ENCODE measurements around the gene ARHGAP24.

DNA sequence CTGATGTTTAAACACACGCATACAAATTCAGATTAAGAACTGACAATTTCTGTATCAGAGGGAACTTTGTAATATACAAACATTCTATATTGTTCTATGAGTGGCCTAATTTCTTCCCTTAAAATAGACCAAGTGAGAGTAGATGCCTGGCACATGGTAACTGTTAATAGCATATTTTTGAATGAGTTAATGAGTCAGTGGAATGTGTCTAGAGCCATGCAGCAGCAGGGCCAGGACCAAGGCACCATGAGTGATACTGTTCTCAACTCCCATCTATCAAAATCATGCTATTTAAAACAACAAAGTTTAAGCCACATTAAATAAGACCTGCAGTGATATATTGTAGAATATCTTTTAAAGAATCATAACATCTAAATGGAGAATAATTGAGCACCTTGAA, 98.3 kb downstream of the ARHGAP24 start:
- TF ChIP-seq, protein P1, sequence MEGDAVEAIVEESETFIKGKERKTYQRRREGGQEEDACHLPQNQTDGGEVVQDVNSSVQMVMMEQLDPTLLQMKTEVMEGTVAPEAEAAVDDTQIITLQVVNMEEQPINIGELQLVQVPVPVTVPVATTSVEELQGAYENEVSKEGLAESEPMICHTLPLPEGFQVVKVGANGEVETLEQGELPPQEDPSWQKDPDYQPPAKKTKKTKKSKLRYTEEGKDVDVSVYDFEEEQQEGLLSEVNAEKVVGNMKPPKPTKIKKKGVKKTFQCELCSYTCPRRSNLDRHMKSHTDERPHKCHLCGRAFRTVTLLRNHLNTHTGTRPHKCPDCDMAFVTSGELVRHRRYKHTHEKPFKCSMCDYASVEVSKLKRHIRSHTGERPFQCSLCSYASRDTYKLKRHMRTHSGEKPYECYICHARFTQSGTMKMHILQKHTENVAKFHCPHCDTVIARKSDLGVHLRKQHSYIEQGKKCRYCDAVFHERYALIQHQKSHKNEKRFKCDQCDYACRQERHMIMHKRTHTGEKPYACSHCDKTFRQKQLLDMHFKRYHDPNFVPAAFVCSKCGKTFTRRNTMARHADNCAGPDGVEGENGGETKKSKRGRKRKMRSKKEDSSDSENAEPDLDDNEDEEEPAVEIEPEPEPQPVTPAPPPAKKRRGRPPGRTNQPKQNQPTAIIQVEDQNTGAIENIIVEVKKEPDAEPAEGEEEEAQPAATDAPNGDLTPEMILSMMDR (IDR thresholded peaks at IDR 0.05; ENCODE audit: insufficient read depth, low read length, poor library complexity, severe bottlenecking), result no peak
- TF ChIP-seq EZH2phosphoT487 (conservative IDR thresholded peaks at IDR 0.05; ENCODE audit: low read length), result no peak
